Fibroblast of mammary gland (primary cell): ENCODE results near the gene DDX46.

Experiments used
- DNase-seq: peaks from one replicate; pipeline ENCODE4 v3.0.0-alpha.2; 2010; ENCODE audit warnings: low read depth
- H3K4me3 ChIP-seq: 2 replicates; pipeline ENCODE4 v1.5.1; 2011; ENCODE audit warnings: low read depth, mild to moderate bottlenecking, low read length, moderate library complexity; ENCODE audit not compliant: control insufficient read depth
- CTCF ChIP-seq: conservative IDR thresholded peaks from 2 replicates; pipeline ENCODE4 v1.5.1; 2011; ENCODE audit warnings: low read depth, low read length, inconsistent platforms; ENCODE audit not compliant: control insufficient read depth, insufficient read depth

DDX46 gene

DNA sequence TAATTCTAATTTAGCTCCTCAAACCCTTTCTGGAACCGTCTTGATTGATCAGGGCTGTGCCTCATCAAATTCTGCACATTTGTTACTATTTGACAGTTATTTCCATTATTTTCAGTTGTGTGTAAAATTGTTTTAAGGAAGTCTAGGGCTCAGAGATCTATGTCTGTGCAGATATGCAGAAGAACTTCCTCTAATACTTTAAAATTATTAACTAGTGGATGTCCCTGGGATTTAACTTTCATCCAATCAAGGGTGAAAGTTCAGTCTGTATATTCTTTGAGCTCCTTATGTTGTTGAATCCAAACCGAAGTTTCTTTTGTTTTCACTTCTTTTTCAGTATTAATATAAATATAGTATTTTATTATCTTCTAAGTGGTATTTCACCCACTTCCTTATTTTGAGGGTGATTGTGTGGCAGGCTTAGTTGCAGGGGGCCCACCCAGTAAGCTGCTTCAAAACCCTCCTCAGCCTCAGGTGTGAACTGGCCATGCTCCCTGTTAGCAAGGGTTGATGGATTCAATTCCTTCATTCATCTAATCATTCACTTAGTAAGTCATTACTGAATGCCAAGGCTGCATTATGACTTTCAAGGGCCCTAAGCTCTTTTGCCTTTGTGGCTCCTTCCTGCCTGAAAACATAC lies 22.3 kb upstream of the DDX46 start:
- no peak for DNase-seq
- no peak for TF ChIP-seq CTCF
- no peak overlapping the region for H3K4me3 ChIP-seq

- DNase-seq: peak; percentile 98
- peak; percentile 39 for TF ChIP-seq CTCF
Observed at GRCh38 chr5:134738133-134738962, 20.2 kb upstream of the DDX46 start, which contains the start of gene CAMLG. CAMLG (plus strand) TSS chr5:134738548; CDS start chr5:134738621, 73 bp downstream.

GRCh38 chr5:134738963-134739661 lies 19.5 kb upstream of the DDX46 start:
- TF ChIP-seq CTCF: no peak
- DNase-seq: peak; percentile 50
- H3K4me3 ChIP-seq: peak overlapping the region; percentile 98

More at GRCh38 chr5:134738133-134738962, 20.2 kb upstream of the DDX46 start, which contains the start of gene CAMLG:
- peak within 1 kb of the TSS; percentile 98 for H3K4me3 ChIP-seq

GRCh38 chr5:134741052-134741451 lies 17.5 kb upstream of the DDX46 start:
- DNase-seq: no peak
- no peak for TF ChIP-seq CTCF

GRCh38 chr5:134742134-134742533 lies 16.4 kb upstream of the DDX46 start:
- DNase-seq: no peak
- no peak for TF ChIP-seq CTCF
- no peak overlapping the region for H3K4me3 ChIP-seq

More at GRCh38 chr5:134741052-134741451, 17.5 kb upstream of the DDX46 start:
- no peak overlapping the region for H3K4me3 ChIP-seq

- no peak for DNase-seq
- no peak overlapping the region for H3K4me3 ChIP-seq
- no peak for TF ChIP-seq CTCF
Observed at GRCh38 chr5:134749415-134749814, 9.2 kb upstream of the DDX46 start.
